Stomach smooth muscle (tissue), 2 donors: ENCODE data around the gene TP53TG5.

Experiments used
- H3K27ac ChIP-seq: one replicate; pipeline ENCODE4 v1.7.0; 2013; ENCODE audit warnings: mild to moderate bottlenecking, low read length, inconsistent platforms
- H3K27me3 ChIP-seq, 2 donors: one replicate each; pipeline ENCODE4 v1.7.0; 2013; ENCODE audit warnings: low read length in 2 of 2; ENCODE audit not compliant: insufficient read depth in 2 of 2, control insufficient read depth in 1 of 2
- H3K36me3 ChIP-seq, 2 donors: one replicate each; pipeline ENCODE4 v1.7.0; 2013; ENCODE audit warnings: low read length in 2 of 2; ENCODE audit not compliant: control insufficient read depth in 2 of 2, insufficient read depth in 2 of 2
- H3K4me1 ChIP-seq: one replicate; pipeline ENCODE4 v1.7.0; 2013; ENCODE audit warnings: low read length; ENCODE audit not compliant: control insufficient read depth, insufficient read depth
- H3K4me3 ChIP-seq, 2 donors: one replicate each; pipeline ENCODE4 v1.7.0; 2013; ENCODE audit warnings: low read length in 2 of 2
- H3K9ac ChIP-seq, 2 donors: one replicate each; pipeline ENCODE4 v1.7.0; 2013; ENCODE audit warnings: low read length in 2 of 2, mild to moderate bottlenecking in 1 of 2
- H3K9me3 ChIP-seq, 2 donors: one replicate each; pipeline ENCODE4 v1.7.0; 2013; ENCODE audit warnings: low read length in 2 of 2; ENCODE audit not compliant: control insufficient read depth in 2 of 2
- donor health status: healthy.
- donor health status: Pancreatic carcinoma.

TP53TG5 gene

DNA sequence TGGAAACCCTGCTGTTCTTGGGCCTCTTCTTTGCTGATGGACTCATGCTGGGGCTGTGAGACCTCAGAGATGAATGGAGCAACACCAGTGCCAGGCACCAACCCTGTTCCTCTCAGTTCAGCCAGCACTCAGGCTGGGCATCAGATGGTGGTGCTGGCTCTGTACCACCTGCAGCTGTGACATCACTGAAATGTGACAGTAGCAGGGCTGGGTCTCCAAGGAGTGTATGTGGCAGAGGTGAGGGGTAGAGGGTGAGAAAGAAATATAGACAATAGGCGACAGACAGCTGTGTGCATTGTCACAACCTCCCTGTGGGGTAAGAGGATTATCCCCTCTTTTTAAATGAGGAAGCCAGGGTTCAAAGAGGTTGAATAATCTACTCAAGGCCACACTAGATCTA, at the start of gene TP53TG5:
TP53TG5 (minus strand) TSS at position 135 of the 400 bp plus-strand sequence; CDS start at position 46, 89 bp downstream.
- Histone ChIP-seq H3K4me3 (no peak within 1 kb of the TSS), H3K4me1 (peaks cover 12% of the 10 kb centered on the region), H3K9me3 (no peaks in the 10 kb centered on the region), H3K27ac (no peak within 1 kb of the TSS), H3K27me3 (no peaks in the 10 kb centered on the region), H3K36me3 (peaks cover 0 to 6% of the 10 kb centered on the region in 2 donors), H3K9ac (no peak within 1 kb of the TSS)

GRCh38 chr20:45427236-45428149, 49.4 kb upstream of the TP53TG5 start:
- Histone ChIP-seq H3K36me3 (peaks cover 16 to 20% of the 10 kb centered on the region in 2 donors), H3K9ac (no peak overlapping the region), H3K9me3 (no peaks in the 10 kb centered on the region), H3K27me3 (no peaks in the 10 kb centered on the region), H3K4me3 (no peak overlapping the region), H3K27ac (no peak overlapping the region), H3K4me1 (no peaks in the 10 kb centered on the region)

- no peak overlapping the region for H3K4me3 ChIP-seq
- H3K4me1 ChIP-seq = no peaks in the 10 kb centered on the region
- no peak overlapping the region for H3K27ac ChIP-seq
- H3K36me3 ChIP-seq = peaks cover 18 to 27% of the 10 kb centered on the region in 2 donors
- H3K27me3 ChIP-seq = no peaks in the 10 kb centered on the region
- H3K9ac ChIP-seq = no peak overlapping the region
- no peaks in the 10 kb centered on the region for H3K9me3 ChIP-seq
Observed at GRCh38 chr20:45426320-45427016, 48.3 kb upstream of the TP53TG5 start.

GRCh38 chr20:45425561-45425960, 47.4 kb upstream of the TP53TG5 start:
- Histone ChIP-seq H3K4me3 (no peak overlapping the region), H3K27me3 (no peaks in the 10 kb centered on the region), H3K4me1 (no peaks in the 10 kb centered on the region), H3K9me3 (no peaks in the 10 kb centered on the region), H3K9ac (no peak overlapping the region), H3K36me3 (peaks cover 27 to 35% of the 10 kb centered on the region in 2 donors), H3K27ac (no peak overlapping the region)

DNA sequence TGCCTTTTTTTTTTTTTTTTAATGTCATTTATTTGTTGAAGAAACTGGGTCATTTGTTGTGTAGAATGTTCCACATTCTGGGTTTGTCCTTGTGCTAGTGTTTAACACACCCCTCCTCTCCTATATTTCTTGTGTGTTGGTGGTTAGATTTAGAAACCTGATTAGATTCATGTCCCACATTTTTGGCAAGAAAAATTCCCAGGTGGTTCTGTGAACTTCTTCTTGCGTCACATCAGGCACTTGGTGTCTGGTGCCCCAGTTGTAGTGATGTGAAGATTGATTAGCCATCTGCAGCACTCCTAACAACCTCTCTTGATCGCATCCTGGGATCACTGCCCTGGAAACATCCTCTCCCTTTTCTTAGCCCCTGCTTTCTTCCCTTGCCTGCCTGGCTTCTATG, 45.6 kb upstream of the TP53TG5 start:
- H3K4me1 ChIP-seq = peaks cover 14% of the 10 kb centered on the region
- H3K36me3 ChIP-seq = peaks cover 34 to 49% of the 10 kb centered on the region in 2 donors
- H3K9ac ChIP-seq = no peak overlapping the region
- H3K27me3 ChIP-seq = no peaks in the 10 kb centered on the region
- H3K9me3 ChIP-seq = no peaks in the 10 kb centered on the region
- H3K4me3 ChIP-seq = no peak overlapping the region
- no peak overlapping the region for H3K27ac ChIP-seq

DNA sequence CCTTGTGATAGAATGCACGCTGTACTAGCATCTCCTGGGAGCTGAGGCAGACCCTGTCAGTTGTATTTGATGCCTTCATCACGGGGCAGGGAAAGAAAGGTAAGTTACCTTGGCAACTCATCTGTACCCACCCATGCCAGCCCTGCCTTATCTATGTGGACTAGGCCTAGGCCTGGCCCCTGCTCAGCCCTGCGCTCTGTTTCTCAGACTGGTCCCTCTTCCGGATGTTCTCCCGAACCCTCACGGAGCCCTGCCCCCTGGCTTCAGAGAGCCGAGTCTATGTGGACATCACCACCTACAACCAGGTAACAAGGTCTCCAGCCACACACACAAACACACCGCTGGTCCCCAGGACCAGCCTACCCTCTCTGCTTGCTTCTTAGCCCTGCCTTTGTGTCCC, 42.0 kb upstream of the TP53TG5 start:
- H3K4me1 ChIP-seq = peaks cover 27% of the 10 kb centered on the region
- peak overlapping the region in 1 of 2 donors; percentile 13 for H3K9ac ChIP-seq
- no peaks in the 10 kb centered on the region for H3K27me3 ChIP-seq
- no peak overlapping the region for H3K4me3 ChIP-seq
- peak overlapping the region; percentile 70 for H3K27ac ChIP-seq
- H3K36me3 ChIP-seq = peaks cover 30 to 45% of the 10 kb centered on the region in 2 donors
- H3K9me3 ChIP-seq = no peaks in the 10 kb centered on the region

DNA sequence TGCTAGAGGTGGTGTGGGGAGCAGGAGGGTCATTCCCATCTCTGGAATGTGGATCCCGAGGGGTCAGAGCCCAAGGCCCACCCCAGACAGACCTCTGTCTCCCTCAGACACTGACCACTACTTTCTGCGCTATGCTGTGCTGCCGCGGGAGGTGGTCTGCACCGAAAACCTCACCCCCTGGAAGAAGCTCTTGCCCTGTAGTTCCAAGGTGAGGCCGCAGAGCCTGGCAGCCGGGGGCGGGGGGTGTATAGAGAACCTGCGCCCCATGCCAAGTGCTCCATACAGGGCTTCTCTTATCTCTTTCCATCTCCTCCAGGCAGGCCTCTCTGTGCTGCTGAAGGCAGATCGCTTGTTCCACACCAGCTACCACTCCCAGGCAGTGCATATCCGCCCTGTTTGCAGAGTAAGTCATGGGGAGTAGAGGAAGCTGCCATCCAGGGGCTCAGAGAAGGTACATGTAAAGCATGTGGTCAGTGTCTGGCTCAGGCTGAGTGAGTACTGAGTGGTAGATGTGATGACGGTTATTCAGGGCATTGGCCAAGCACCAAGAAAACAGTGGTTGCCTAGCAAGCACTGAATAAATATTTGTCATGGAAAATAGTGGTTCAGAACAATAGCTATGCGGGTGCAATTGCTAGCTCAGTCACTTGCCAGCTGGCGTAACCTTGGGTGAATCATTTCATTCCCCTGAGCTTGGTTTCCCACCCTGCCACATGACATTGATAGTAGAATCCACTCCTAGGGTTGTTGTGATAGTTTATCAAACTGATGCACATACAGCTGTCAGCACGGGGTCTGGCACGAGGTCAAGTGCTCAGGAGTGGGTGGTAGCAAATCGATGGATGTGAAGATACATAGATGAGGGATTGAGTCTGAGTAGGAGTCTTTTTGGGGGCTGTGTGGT, 41.3 kb upstream of the TP53TG5 start:
- peak overlapping the region; percentile 70 for H3K27ac ChIP-seq
- peak overlapping the region; percentile 13 to 16 for H3K9ac ChIP-seq
- H3K36me3 ChIP-seq = peaks cover 27 to 40% of the 10 kb centered on the region in 2 donors

GRCh38 chr20:45416917-45417316, 38.8 kb upstream of the TP53TG5 start:
- H3K4me1 ChIP-seq = peaks cover 27% of the 10 kb centered on the region
- no peaks in the 10 kb centered on the region for H3K27me3 ChIP-seq
- H3K9ac ChIP-seq = peak overlapping the region in 1 of 2 donors; percentile 86
- H3K4me3 ChIP-seq = peak overlapping the region; percentile 91 to 99
- H3K36me3 ChIP-seq = peaks cover 21 to 34% of the 10 kb centered on the region in 2 donors
- no peaks in the 10 kb centered on the region for H3K9me3 ChIP-seq
- H3K27ac ChIP-seq = no peak overlapping the region

More for the DNA sequence above, 41.3 kb upstream of the TP53TG5 start:
- H3K4me1 ChIP-seq = peaks cover 27% of the 10 kb centered on the region
- H3K27me3 ChIP-seq = no peaks in the 10 kb centered on the region
- peak overlapping the region in 1 of 2 donors; percentile 22 for H3K4me3 ChIP-seq
- H3K9me3 ChIP-seq = no peaks in the 10 kb centered on the region

GRCh38 chr20:45415822-45416637, 37.9 kb upstream of the TP53TG5 start, which contains the start of gene PIGT:
Gene PIGT, plus strand, starts transcription at chr20:45416141. Its CDS starts 16 bp downstream, at chr20:45416157.
- Histone ChIP-seq H3K36me3 (peaks cover 16 to 31% of the 10 kb centered on the region in 2 donors), H3K9me3 (no peaks in the 10 kb centered on the region), H3K27ac (peak within 1 kb of the TSS; percentile 80), H3K4me1 (peaks cover 27% of the 10 kb centered on the region), H3K9ac (peak within 1 kb of the TSS; percentile 86 to 91), H3K4me3 (peak within 1 kb of the TSS; percentile 91 to 99), H3K27me3 (no peaks in the 10 kb centered on the region)
